ENCODE data around the gene KIF9. TPM values are rescaled to one million over a fixed set of nuclear protein-coding genes. Genes with fewer than 3 reads are reported as not detected.

Gene KIF9
- total and polyA plus RNA-seq, 2 of the 8 experiments (the other 6 are each of a cell fraction or from before 2014, with no cell fraction given), result 5.0 to 8.0 TPM

- ChIA-PET CTCF (ENCODE audit: partially characterized antibody) (interaction anchor here (1.1 kb wide), 1 partner anchor 9 kb away, joined by 3 read pairs; no protein-coding TSS in a partner anchor), POLR2A (ENCODE audit: partially characterized antibody) (no interaction called here)
- Histone ChIP-seq H3K9me3 (ENCODE audit: insufficient read depth in 2 of 2, low read depth in 1 of 2, low read length in 1 of 2) (no peaks in the 10 kb centered on the region), H3K56ac (replicated peaks; ENCODE audit: insufficient read length, low read depth, low read length) (no peak overlapping the region), H2BK120ac (replicated peaks; ENCODE audit: low read depth, low read length) (no peak overlapping the region), H3K14ac (ENCODE audit: insufficient read length) (no peak overlapping the region), H4K20me1 (replicated peaks in 1 of 2; ENCODE audit: control insufficient read depth in 1 of 2, insufficient read depth in 2 of 2, low read length in 2 of 2) (peaks cover 0 to 1% of the 10 kb centered on the region in 2 experiments), H3K4me2 (ENCODE audit: insufficient read depth in 1 of 2, low read depth in 2 of 2, low read length in 2 of 2) (no peak overlapping the region), H3K18ac (ENCODE audit: extremely low read depth, low read length) (no peak overlapping the region), H3K36me3 (ENCODE audit: control insufficient read depth in 2 of 4, insufficient read depth in 4 of 4, low read length in 3 of 4) (no peaks in the 10 kb centered on the region), H4K91ac (replicated peaks; ENCODE audit: insufficient read length, low read length) (no peak overlapping the region), H2BK12ac (ENCODE audit: low read depth, low read length) (no peak overlapping the region), H3K4ac (replicated peaks; ENCODE audit: insufficient read length, low read depth, low read length) (no peak overlapping the region), H3K79me1 (ENCODE audit: low read depth, low read length) (no peaks in the 10 kb centered on the region), H3K79me2 (ENCODE audit: control insufficient read depth in 1 of 2, insufficient read depth in 2 of 2, low read length in 2 of 2) (no peaks in the 10 kb centered on the region), H3K23me2 (ENCODE audit: low read depth, low read length) (no peaks in the 10 kb centered on the region), H2BK20ac (ENCODE audit: low read length) (no peak overlapping the region), H3K27me3 (replicated peaks in 1 of 4; ENCODE audit: control insufficient read depth in 3 of 4, extremely low read depth in 1 of 4, insufficient read depth in 3 of 4, low read length in 3 of 4) (no peaks in the 10 kb centered on the region), H3K9ac (replicated peaks in 1 of 4; ENCODE audit: extremely low read depth in 1 of 4, low read depth in 3 of 4, low read length in 3 of 4) (no peak overlapping the region), H3K23ac (ENCODE audit: insufficient read length) (no peak overlapping the region), H2BK15ac (ENCODE audit: low read length) (no peak overlapping the region), H4K5ac (ENCODE audit: insufficient read length, low read depth, low read length) (no peak overlapping the region), H2AK5ac (ENCODE audit: low read depth, low read length) (no peak overlapping the region), H3K4me3 (ENCODE audit: extremely low read depth in 1 of 4, insufficient read depth in 2 of 4, low read depth in 3 of 4, low read length in 4 of 4) (no peak overlapping the region), H2BK5ac (ENCODE audit: low read depth, low read length) (no peak overlapping the region), H3K27ac (ENCODE audit: low read depth, low read length) (no peak overlapping the region), H2AFZ (ENCODE audit: low read length) (no peak overlapping the region), H4K8ac (ENCODE audit: extremely low read depth, insufficient read depth, low read length) (no peak overlapping the region), H3K4me1 (replicated peaks in 1 of 4; ENCODE audit: control insufficient read depth in 3 of 4, insufficient read depth in 4 of 4, low read length in 3 of 4) (peaks cover 0 to 4% (median 0%) of the 10 kb centered on the region in 4 experiments; a peak in 1 of 7 replicates)
- no peak for DNase-seq (ENCODE audit: low read depth in 1 of 2, low spot score in 2 of 2)
- WGBS, 2 experiments (ENCODE audit: extremely low coverage in 1 of 2, insufficient coverage in 1 of 2, insufficient read length in 1 of 2, insufficient replicate concordance in 2 of 2, low coverage in 1 of 2, low lambda C conversion rate in 2 of 2, missing lambda C conversion rate in 1 of 2), result 89% methylated on average over 1 of the region's 1 CpG; no CpG with 5 or more reads in 1 of the 2 experiments
- FAIRE-seq, result no peak
- no peak for TF ChIP-seq KDM5A (IDR thresholded peaks at IDR 0.05; ENCODE audit: low read length)
- TF ChIP-seq GABPA (IDR thresholded peaks at IDR 0.05; ENCODE audit: borderline replicate concordance, insufficient read depth, low read length), result no peak
- no peak for TF ChIP-seq RAD21 (IDR thresholded peaks at IDR 0.05 in 1 of 2, conservative IDR thresholded peaks at IDR 0.05 in 1 of 2; ENCODE audit: low read depth in 2 of 2, low read length in 2 of 2)
Observed at GRCh38 chr3:47228088-47228487, 54.5 kb downstream of the KIF9 start.
